Stimulated activated CD4-positive, alpha-beta T cell treated with anti-CD3 and anti-CD28 coated beads, Interleukin-4, amount 100 ng/mL, for 48 hours (primary cell): ENCODE measurements around the gene LAMA4.

Experiments
- DNase-seq, 2 donors: peaks; one replicate each; pipeline ENCODE4 v3.0.0-alpha.2; 2020; ENCODE audit warnings: low read depth in 2 of 2

The LAMA4 gene

DNA sequence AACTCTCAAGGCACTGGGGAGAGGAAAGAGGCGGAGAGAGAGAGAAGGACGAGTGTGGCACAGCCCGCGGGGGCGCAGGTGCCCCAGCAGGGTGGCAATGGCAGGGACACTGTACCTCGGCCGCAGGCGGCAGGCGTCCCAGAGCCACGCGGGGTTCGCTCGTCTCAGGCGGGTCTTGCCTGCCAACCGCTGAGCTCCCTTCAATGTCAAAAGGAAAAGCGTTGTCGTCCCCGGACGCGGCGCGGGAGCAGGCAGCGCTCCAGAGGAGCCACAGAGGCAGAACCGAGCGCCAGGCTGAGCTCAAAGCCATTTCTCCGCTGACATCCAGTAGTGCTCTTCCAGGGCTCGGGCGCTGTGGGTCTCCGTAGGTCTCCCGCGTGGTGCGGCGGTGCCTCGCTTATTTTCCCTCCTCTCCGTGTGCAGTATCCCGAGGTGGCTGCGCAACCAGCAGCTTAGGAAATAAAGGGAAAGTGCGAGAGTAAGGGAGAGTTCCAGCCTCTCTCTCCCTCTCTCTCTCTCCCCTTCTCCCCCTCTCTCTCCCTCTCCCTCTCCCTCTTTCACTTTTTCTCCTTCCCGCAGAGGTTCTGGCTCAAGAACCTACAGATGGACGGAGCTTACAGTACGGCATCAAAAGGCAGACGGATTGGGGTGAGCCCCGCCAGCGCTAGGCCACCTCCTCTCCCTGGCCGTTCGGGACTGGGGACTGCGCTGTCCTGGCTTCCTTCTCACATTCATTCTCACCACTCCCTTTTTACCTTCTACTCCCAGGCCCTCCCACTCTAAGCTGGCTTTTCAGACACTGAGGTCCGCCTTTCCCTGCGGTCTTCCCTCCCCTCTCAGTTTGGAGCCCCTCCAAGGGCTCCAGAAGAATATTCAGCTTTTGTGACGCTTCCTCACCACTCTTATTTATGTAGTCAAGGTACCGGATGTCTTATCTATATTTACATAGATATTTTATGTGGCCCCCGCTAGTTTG is at the start of gene LAMA4:
TSS of gene LAMA4 (minus strand) at position 727 of the 976 bp plus-strand sequence. CDS start at position 310, 417 bp downstream.
- no peak for DNase-seq

- DNase-seq: no peak
These were observed 47.9 kb upstream of the LAMA4 start for GRCh38 chr6:112302142-112302705.

- DNase-seq: no peak
These were observed 46.5 kb upstream of the LAMA4 start for GRCh38 chr6:112300896-112301295.

DNA sequence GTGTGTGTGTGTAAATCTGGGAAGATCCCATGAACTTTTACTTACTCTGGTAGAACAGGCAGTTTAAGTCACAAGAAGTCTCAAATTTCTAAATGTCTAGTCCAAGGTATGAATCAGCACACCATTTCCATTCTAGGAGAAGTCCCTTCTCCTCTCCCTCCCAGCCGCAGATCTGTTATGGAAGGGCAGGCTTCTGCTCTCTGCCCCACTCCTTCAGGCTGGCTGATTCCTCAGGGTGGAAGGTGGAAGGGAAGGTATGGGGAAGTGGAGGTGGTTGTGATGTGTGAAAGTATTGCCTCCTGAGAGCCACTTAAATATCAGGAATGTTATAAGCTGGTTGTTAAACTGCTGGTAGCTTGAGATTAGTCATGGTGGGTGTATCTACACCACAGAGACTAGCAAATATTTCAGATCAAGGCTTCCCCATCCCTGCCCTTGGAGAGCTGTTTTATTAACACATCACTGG is 44.5 kb upstream of the LAMA4 start:
- DNase-seq: no peak

DNA sequence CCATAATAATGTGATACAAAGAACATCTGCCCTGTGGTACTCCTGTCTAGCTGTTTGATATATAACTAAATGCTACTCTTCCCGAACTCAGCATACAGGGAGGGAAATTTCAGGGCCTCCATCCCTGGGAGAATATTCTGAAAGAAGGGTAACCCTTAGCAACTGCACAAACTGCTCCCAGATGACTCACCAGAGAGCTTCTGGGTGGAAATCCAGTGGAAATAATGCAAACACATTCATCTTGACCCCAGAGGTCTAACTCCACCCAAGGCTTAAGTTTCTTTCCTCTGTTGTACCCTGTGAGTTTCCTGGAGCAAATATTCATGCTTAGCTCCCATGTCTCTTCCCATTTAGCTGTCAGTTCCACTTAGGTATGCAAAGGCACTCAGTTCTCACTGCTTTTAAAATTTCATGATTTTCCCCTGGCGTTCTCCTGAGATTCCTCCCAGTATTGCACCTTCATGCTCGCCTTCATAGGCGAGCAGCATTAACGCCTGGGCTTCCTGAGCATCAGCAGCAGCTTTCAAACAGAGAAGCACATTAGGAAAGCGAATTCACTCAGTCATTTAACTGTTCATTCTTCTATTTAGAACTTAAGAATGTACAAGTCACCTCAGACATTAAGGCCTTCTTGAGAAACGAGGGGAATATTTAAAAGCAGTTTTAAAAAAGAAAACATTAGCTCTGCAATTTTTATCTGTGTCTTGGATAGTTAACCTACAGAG is 43.8 kb upstream of the LAMA4 start:
- no peak for DNase-seq

GRCh38 chr6:112296694-112297093 is 42.3 kb upstream of the LAMA4 start:
- no peak for DNase-seq

DNA sequence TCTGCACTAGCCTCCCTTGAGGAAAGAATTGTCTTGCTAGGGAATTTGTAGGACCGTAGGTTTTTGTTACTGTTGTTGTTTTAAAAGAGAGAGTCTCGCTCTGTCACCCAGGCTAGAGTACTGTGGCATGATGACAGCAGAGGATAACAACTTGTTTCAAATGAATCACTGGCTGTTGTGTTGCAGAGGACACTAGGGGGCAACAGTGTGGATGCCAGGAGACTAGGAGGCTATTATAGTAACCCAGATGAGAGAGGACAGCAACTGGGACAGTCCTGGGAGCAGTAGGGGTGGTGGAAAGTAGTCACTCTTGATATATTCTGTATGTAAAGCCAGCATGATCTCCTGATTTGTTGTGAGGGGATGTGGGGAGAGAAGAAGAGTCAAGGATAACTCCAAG is 41.8 kb upstream of the LAMA4 start:
- no peak for DNase-seq

- DNase-seq: no peak
These were observed 36.9 kb upstream of the LAMA4 start for GRCh38 chr6:112291161-112291762.

DNA sequence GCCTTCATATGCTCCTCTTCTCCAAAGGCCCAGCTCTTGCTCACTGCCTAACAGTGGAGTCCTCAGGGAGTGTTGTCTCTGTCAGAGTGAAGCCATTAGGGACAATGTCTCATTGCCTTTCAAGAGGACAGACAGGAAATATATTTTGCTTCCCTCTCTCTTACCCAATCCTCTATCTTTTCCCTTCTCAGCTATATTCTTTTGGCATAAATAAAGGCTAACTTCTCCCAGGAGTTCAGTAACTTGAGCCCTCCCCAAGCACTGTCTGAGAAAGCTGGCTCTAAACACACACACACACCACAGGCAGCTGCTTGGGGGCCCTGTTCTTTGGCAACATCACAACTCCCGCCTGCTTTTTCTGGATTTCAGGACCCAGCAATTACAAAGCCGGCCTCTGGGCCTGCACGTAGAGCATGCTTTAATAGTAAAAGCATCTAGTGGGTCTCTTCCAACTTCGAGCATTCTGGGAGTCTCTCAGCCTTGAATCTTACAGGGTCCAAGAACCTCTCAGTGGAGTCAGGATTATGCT is 34.7 kb upstream of the LAMA4 start:
- DNase-seq: no peak

- no peak for DNase-seq
These were observed 34.1 kb upstream of the LAMA4 start for GRCh38 chr6:112288475-112288874.

GRCh38 chr6:112287577-112288225 is 33.3 kb upstream of the LAMA4 start:
- no peak for DNase-seq

DNA sequence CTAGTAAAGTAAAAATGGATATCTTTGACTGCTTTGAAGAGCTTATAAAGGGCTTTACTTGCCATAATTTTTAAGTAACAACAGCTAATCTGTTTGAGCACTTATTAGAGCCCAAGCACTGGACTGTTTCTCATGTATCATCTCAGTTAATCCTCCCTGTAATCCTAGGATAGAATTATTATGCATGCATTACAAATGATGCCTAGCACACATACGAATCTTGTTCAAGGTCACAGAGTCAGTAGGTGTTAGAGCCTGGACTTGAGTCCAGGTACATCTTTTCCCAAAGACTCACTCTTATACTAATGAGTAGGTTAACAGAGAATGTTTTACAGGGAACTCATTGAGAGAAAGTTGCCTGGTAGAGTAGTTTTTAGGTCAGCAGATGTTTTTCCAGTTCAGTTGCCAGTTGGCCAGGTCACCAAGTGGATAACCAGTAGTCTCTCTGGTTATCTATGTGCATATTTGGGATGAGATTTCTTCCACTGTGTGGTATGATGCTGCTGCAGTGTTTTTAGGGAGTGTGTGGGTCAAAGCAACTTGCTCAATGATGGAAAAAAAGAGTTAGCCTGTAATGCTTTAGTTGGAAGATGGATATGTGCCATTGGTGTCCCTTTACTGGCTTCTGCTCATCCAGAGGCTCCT is 32.3 kb upstream of the LAMA4 start:
- DNase-seq: no peak

GRCh38 chr6:112286010-112286409 is 31.6 kb upstream of the LAMA4 start:
- DNase-seq: peak; percentile 5 to 42

DNA sequence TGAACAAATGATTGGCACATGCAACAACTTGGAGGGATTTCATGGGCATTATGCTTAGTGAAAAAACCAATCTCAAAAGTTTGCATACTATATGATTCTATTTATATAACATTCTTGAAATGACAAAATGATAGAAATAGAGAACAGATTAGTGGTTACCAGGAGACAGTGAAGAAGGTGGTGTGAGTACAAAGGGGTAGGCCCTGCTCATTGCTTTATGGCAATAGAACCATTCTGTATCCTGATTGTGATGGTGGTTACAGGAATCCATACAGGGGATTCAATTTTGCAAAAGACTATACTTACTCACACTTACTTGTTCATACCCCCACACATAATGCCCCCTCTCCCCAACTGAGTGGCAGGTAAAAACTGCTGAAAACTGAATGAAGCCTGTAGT is 30.2 kb upstream of the LAMA4 start:
- DNase-seq: no peak

DNA sequence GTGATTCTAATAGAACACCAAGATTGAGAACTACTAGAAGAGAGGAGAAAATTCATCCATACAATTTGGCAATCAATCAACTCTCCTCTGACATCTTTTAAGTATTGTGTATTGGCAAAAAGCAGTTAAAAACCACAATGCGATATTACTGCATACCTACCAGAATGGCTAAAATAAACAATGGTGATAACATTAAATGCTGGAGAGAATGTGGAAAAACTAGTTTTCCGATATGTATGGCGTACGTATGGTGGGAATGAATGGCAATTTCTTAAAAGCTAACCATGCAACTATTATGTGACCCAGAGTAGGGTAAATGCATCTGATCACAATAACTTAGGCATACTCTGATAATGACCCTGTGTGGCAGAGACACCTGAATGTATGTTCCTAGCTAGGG is 29.3 kb upstream of the LAMA4 start:
- no peak for DNase-seq

GRCh38 chr6:112281821-112282615 is 27.7 kb upstream of the LAMA4 start:
- no peak for DNase-seq

DNA sequence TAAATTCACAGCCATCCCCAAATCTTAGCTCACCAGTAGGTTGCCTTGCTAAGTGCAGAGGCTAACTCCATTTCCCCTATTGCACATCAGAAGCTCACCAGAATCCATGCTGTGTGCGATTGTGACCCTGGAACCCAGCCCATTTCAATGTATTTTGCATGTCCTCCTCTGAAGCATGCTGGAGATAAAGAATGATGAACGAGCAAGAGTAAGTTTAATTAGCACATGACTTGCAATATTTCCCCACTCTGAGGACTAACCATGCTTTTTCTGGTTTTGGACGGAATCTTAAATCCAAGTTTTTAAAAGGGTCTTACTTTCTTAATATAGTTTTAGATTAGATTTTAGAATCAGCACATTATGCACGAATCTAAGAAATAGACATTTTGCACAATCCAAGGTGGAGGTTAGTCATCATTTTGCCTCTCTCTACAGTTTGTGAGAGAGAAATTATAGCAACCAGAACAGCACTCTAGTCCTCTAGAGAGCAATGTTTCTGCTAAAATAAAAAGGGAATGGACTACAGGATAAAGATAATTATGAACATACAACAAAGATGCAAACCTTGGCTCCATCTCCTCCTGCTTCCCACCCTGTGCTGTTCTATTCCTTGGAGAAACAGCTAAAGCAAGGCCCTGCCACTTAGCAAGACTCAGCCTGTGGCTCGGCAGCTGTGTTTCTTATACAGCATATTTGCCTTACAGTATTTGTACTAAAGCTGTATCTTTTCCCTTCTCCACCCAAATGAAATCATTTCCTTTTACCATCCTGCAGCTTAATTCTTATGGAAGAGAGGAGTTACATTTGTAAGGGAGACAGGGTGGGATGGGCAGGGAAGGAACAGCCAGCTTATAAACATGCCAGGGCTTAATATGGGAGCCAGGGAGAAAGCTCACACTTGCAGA is 24.9 kb upstream of the LAMA4 start:
- DNase-seq: no peak

DNA sequence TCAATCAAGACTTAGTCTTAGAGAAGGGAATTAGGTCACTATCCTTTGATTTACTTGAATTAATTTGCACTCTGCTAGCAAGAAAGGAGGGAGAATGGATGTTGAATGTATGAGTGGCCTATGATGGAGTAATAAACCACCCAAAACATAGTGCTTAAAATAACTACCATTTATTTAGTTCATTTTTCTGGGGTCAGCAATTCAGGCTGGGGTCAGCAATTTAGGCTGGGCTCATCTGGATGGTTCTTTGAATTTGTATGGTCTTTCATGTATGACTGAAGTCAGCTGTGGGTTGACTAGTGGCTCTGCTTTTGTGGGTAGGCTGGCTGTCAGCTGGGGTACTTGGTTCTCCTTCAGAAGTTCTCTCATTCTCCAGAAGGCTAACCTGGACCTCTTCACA is 21.0 kb upstream of the LAMA4 start:
- no peak for DNase-seq

DNA sequence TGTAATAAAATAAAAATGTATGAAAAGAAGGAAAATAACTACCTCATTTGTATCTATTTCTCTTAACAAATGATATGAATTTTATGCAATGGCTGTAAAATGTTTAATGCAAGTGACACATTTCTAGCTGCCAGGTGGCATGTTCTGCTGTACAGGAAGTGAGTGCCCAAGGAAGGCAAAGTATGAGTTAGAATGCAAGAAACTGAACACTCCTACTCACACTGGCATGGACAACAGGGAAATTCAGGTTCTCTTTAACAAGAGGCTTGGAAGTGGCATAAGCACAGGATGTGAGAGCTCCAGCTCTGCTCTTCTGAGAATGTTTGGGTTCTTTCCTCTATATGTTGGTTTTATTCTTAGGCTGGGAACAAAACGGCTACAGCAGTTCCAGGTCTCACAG is 20.4 kb upstream of the LAMA4 start:
- DNase-seq: no peak
